SJSA1 (cell line): Measurements from ENCODE around the gene TRAF2. TPM values are rescaled to one million over a fixed set of nuclear protein-coding genes. Genes with fewer than 3 reads are reported as not detected.

Source experiments
- DNase-seq, 2 experiments: peaks; one replicate each; pipeline ENCODE4 v3.0.0-alpha.2; 2015 to 2020; ENCODE audit warnings: low spot score in 2 of 2, low read depth in 1 of 2
- H3K27ac ChIP-seq: fragments of 250-450 bp; sonication (Bioruptor Pico); 2 replicates; pipeline ENCODE4 v1.5.1; 2020; ENCODE audit warnings: mild to moderate bottlenecking, moderate library complexity
- H3K27me3 ChIP-seq: fragments of 250-450 bp; sonication (Bioruptor Pico); replicated peaks from 2 replicates; pipeline ENCODE4 v1.5.1; 2020; ENCODE audit warnings: mild to moderate bottlenecking, moderate library complexity
- H3K36me3 ChIP-seq: fragments of 250-450 bp; sonication (Bioruptor Pico); 2 replicates; pipeline ENCODE4 v1.5.1; 2020; ENCODE audit warnings: mild to moderate bottlenecking
- H3K4me1 ChIP-seq: fragments of 250-450 bp; sonication (Bioruptor Pico); replicated peaks from 2 replicates; pipeline ENCODE4 v1.6.1; 2021; ENCODE audit warnings: mild to moderate bottlenecking
- H3K4me3 ChIP-seq: fragments of 250-450 bp; sonication (Bioruptor Pico); 2 replicates; pipeline ENCODE4 v1.5.1; 2020; ENCODE audit warnings: mild to moderate bottlenecking
- H3K9me3 ChIP-seq: fragments of 250-450 bp; sonication (Bioruptor Pico); replicated peaks from 2 replicates; pipeline ENCODE4 v1.5.1; 2020; ENCODE audit warnings: mild to moderate bottlenecking
- total RNA-seq: library from RNA; depleted of rRNA; stranded (reverse); fragments of >200 nt; shearing (Covaris generic); gene quantifications from 2 replicates; pipeline ENCODE4 v1.2.3, GENCODE V29; 2014

The TRAF2 gene
- total RNA-seq, 1 experiment from 2014 or later: 17.1 TPM

DNA sequence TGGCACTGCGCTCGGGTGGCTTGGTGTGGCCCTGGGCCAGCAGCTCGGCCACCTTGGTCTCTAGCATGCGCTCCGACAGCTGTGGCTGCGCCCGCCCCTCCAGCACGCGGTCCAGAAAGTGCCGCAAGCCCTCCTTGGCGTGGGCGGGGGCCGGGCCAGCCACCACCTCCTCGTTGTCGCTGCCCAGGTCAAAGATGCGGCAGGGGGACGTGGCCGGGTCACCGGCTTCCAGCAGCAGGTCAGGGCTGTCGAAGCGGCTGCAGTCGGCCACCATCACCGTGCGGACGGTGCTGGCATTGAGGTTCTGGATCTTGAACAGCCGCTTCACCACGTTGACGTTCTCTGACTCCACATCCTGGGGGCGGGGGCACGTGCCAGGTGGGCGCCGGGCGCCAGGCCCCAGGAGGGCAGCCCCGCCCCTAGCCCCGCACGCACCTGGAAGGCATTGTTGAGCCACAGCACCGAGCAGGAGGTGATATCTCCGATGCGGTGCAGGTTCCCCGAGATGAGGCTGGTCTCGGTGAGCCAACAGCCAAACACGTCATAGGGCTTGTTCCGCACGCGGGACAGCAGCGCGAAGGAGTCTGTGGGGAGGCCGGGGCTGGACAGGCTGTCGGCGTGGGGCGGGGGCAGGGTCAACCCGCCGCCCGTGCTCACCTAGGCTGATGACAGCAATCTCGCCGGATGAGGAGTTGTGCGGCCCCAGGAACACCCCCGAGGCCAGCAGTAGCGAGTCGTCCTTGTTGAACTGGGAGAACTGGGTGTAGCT, 56.0 kb downstream of the TRAF2 start:
- Histone ChIP-seq H3K4me3 (no peak overlapping the region), H3K9me3 (no peaks in the 10 kb centered on the region; the same call in 1 of the 2 replicates), H3K27ac (no peak overlapping the region), H3K36me3 (peaks cover 60% of the 10 kb centered on the region), H3K27me3 (no peaks in the 10 kb centered on the region), H3K4me1 (peaks cover 21% of the 10 kb centered on the region)
- DNase-seq: no peak

DNA sequence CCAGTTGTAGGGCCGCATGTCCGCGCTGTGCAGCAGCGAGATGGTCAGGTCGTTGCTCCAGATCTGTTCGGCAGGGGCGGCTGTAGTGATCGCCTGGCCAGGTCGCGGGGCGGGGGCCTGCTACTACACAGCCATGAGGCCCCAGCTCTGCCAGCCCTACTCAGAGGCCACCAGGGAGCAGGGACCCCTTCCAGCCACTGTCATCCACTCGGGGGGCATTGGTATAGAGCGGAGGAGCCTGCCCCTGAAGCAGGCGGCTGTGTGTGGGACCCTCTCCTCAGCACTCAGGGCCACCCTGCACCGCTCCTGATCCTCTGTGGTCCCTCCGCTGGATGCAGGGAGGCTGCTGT, 56.5 kb downstream of the TRAF2 start:
- Histone ChIP-seq H3K27me3 (no peaks in the 10 kb centered on the region), H3K36me3 (peaks cover 55% of the 10 kb centered on the region), H3K4me3 (peak overlapping the region; percentile 100), H3K9me3 (no peaks in the 10 kb centered on the region; the same call in 1 of the 2 replicates), H3K27ac (no peak overlapping the region), H3K4me1 (peaks cover 24% of the 10 kb centered on the region)
- no peak for DNase-seq

DNA sequence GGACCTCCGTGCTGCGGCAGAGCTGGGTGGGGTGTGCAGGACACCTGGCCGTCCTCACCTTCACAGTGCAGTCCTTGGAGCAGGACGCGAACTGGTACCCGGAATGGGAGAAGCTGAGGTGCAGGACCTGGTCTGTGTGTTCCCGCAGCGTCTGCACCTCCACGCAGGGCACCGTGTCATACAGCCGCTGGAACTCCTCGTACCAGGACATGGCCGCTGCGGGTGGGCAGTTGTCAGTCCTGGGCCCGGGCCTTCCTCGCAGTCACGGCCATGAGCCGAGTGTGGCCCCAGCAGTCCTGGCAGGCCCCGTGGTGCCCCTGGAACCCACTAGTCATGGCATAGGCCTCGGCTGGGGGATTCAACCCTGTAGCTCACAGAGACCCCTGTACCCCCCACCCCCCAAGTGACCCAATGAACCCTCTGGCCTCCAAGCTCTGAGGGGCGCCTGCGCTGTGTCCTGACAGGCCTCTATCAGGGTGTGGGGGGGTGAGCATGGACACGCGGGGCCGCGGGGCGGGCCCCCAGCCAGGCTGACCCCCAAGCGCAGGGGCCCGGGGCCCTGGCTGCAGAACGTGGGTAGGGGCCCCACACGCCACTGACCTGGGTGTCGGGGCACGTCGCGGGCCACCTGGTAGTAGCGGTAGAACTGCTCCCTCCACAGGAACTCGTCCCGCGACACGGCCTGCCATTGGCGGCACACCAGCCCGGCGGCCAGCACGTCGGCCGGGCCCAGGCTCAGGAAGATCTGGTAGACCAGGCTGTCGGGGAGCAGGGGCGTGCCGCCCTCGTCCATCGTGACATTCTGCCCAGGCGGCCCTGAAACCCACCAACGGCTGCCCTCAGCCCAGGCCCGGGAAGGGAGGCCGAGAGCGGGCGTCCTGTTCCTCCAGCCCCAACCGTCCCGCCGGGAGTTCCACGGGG, 57.2 kb downstream of the TRAF2 start:
- peak overlapping the region; percentile 100 for H3K4me3 ChIP-seq
- no peaks in the 10 kb centered on the region; the same call in 1 of the 2 replicates for H3K9me3 ChIP-seq
- H3K36me3 ChIP-seq: peaks cover 55% of the 10 kb centered on the region
- H3K4me1 ChIP-seq: peaks cover 30% of the 10 kb centered on the region
- no peak for DNase-seq
- peak overlapping the region; percentile 85 for H3K27ac ChIP-seq
- no peaks in the 10 kb centered on the region for H3K27me3 ChIP-seq

DNA sequence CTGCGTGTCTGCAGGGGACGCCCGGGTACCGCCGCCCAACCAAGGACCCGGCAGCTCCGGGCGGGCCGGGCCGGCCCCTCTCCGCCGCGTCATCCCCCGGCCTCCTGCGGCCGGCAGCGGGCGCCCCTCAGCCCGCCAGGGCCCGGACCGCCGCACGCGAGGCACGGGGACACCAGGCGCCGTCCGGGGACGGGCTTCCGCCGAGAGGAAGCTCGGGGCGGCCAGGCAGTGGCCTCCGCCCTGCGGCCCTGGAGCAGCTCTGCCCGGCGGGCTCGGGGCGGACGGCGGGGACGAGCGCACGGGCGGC, 57.8 kb downstream of the TRAF2 start:
- Histone ChIP-seq H3K4me3 (peak overlapping the region; percentile 100), H3K36me3 (peaks cover 53% of the 10 kb centered on the region), H3K27me3 (no peaks in the 10 kb centered on the region), H3K4me1 (peaks cover 30% of the 10 kb centered on the region), H3K27ac (peak overlapping the region; percentile 85), H3K9me3 (no peaks in the 10 kb centered on the region; the same call in 1 of the 2 replicates)
- DNase-seq: peak in 1 of 2 experiments; percentile 62

DNA sequence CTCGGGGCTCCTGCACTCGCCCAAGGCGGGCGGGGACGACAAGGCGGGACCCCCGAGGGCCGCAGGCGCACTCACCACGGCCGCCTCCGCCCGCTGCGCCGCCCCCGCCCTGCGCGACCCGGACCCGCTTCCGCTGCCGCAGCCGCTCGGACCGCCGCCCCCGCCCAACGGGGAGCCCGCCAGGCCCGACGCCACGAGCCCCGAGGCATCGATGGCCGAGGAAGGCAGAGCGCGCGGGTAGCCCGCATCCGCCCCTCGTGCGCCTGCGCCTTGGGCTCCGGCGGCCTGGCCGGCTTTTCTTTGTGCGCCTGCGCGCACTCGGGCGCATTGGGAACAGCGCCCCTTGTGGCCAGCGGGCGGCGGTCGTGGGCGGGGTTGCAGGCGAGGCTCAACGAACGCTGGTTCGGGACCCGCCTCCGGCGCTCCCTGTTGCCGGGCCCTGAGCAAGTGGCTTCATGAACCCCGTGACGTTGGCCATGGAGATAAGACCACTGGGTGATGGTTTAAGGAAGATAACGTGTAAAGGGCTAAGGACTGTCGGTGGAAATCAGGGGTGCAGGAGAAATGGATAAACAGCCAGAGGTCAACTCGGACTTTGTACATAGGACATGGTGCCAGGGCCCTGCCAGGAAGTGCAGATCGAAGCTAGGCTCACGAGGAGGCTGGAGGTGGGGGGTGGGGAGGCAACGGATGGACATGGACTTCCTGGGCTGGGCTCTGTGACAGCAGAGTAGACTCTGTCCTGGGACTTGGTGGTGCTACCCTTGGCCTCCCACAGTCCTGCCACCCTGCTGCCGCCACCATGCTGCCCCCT, 58.4 kb downstream of the TRAF2 start, which contains the start of the genes C8G and FBXW5:
Gene C8G (plus strand): TSS at position 725 of the 814 bp plus-strand sequence. CDS start 78 bp downstream, at position 803.
Gene FBXW5 (minus strand): TSS at position 220 of the 814 bp plus-strand sequence. CDS start 655 bp downstream, outside the sequence.
- peak; percentile 82 to 93 for DNase-seq
- peak within 1 kb of the TSS; percentile 85 for H3K27ac ChIP-seq
- H3K36me3 ChIP-seq: peaks cover 47% of the 10 kb centered on the region
- no peaks in the 10 kb centered on the region for H3K27me3 ChIP-seq
- peak within 1 kb of the TSS; percentile 100 for H3K4me3 ChIP-seq
- H3K4me1 ChIP-seq: peaks cover 33% of the 10 kb centered on the region
- H3K9me3 ChIP-seq: no peaks in the 10 kb centered on the region; the same call in 1 of the 2 replicates

DNA sequence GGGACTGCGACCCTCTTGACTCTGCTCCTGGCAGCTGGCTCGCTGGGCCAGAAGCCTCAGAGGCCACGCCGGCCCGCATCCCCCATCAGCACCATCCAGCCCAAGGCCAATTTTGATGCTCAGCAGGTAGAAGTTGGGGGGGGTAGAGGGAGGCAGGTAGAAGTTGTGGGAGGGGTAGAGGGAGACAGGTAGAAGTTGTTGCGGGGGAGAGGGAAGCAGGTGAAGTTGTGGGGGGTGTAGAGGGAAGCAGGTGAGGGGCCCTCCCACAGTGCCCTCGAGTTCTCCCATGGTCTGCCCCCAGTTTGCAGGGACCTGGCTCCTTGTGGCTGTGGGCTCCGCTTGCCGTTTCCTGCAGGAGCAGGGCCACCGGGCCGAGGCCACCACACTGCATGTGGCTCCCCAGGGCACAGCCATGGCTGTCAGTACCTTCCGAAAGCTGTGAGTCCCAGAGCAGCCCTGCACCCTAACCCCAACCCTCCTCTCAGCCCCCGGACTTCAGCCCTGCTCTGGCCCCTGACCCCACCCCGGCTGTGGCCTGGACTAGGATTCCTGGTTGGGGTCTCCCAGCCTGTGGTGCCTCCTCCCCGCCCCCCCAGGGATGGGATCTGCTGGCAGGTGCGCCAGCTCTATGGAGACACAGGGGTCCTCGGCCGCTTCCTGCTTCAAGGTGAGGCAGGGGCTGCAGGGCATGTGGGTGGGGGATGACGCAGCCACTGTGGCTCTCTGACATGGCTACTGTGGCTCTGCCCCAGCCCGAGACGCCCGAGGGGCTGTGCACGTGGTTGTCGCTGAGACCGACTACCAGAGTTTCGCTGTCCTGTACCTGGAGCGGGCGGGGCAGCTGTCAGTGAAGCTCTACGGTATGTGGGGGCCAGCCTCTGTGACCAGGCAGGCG, 59.3 kb downstream of the TRAF2 start:
- no peaks in the 10 kb centered on the region for H3K27me3 ChIP-seq
- peaks cover 39% of the 10 kb centered on the region for H3K36me3 ChIP-seq
- H3K4me3 ChIP-seq: no peak overlapping the region; the same call in 1 of the 2 replicates
- no peak overlapping the region for H3K27ac ChIP-seq
- peaks cover 41% of the 10 kb centered on the region for H3K4me1 ChIP-seq
- no peak for DNase-seq
- no peaks in the 10 kb centered on the region; the same call in none of the 2 replicates for H3K9me3 ChIP-seq

DNA sequence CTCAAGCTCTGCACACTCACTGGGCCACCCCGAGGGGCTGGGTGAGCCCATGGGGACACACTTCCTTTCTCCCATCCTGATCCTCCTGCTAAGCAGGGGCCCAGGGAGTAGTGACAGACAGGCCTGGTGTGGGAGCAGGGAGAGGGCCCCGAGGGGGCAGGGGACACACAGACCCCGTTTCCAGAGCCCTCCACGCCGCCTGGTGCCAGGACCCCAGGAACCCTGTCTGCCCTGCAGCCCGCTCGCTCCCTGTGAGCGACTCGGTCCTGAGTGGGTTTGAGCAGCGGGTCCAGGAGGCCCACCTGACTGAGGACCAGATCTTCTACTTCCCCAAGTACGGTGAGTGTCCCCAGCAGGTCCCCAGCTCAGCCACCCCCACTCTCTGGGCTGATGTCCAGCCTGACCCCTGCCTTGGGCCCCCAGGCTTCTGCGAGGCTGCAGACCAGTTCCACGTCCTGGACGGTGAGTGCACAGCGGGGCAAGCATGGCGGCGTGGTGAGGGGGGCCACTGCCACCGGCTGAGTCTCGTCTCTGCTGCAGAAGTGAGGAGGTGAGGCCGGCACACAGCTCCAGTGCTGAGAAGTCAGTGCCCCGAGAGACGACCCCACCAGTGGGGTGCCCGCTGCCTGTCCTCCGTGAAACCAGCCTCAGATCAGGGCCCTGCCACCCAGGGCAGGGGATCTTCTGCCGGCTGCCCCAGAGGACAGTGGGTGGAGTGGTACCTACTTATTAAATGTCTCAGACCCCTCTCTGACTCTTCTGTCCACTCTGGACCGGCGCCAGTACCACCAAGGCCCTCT, 60.1 kb downstream of the TRAF2 start:
- H3K4me1 ChIP-seq: peaks cover 42% of the 10 kb centered on the region
- DNase-seq: no peak
- no peaks in the 10 kb centered on the region; the same call in none of the 2 replicates for H3K9me3 ChIP-seq
- no peak overlapping the region for H3K27ac ChIP-seq
- no peak overlapping the region for H3K4me3 ChIP-seq
- no peaks in the 10 kb centered on the region for H3K27me3 ChIP-seq
- peaks cover 30% of the 10 kb centered on the region for H3K36me3 ChIP-seq

DNA sequence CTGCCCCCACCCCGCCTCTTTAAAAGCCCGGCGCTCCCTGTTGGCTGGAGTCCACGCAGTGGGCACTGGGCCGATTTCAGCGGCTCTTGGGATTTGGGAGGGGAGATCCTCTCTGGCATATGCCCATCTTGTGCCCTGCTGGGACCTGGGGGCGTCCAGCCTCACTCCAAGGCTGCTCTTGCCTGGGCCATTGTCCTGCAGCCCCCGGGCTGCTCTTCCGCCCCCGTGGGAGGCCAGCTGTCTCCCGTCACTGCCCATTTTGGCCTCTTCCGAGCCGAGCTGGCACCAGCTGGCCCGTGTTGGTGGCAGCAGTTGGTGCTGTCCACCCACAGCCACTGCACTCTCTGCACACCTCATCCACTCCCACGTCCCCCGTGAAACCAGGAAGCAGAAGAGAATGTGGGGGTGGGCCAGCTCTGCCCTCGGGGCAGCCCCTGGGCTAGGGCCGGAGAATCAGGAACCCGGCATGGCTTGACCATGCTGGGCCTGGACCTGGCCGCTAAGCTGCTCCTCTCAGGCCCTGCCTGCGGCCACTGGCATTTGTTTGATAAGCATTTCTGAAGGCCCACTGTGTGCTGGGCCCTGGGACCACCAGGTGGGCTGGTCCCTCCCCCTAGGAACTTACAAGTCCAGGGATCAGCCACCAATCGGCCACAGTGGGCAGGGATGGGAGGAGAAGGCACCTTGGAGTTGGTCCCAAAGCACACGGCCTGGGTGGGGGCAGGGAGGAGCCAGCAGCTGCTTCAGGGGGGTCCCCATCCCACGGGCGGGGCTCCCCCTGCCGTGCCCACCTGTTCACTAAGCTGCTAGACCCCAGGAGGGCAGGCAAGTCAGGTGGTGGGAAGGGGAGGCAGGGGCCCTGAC, 60.9 kb downstream of the TRAF2 start:
- Histone ChIP-seq H3K4me1 (peaks cover 42% of the 10 kb centered on the region), H3K9me3 (no peaks in the 10 kb centered on the region; the same call in none of the 2 replicates), H3K27me3 (no peaks in the 10 kb centered on the region), H3K36me3 (peaks cover 22% of the 10 kb centered on the region), H3K4me3 (no peak overlapping the region), H3K27ac (no peak overlapping the region)
- DNase-seq: no peak

DNA sequence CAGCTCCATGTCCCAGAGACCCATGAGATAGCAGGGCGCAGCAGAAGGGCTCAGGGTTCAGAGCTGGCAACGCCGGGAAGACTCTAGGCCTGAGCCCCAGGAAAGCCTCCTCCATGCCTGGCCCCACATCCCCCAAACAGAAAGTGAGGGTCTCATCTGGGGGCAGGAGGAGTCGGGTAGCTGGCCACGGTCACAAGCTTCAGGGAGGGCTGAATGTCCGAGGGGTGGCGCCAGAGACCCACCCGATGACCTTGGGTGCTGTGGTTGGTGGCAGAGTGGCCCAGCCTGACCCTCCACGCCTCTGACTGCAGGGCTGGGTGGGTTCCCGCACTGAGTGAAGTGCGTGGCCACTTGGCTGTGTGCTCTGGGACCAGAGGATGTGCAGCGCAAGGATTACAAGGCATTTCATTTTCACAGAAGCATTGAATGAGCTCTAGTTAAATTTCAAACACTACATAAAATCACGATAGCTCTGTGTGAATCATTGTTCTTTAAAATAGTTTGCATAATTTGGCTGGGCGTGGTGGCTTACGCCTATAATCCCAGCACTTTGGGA, 61.7 kb downstream of the TRAF2 start:
- Histone ChIP-seq H3K27me3 (no peaks in the 10 kb centered on the region), H3K36me3 (peaks cover 14% of the 10 kb centered on the region), H3K4me3 (no peak overlapping the region), H3K9me3 (no peaks in the 10 kb centered on the region; the same call in none of the 2 replicates), H3K27ac (no peak overlapping the region), H3K4me1 (peaks cover 38% of the 10 kb centered on the region)
- DNase-seq: peak in 1 of 2 experiments; percentile 14

DNA sequence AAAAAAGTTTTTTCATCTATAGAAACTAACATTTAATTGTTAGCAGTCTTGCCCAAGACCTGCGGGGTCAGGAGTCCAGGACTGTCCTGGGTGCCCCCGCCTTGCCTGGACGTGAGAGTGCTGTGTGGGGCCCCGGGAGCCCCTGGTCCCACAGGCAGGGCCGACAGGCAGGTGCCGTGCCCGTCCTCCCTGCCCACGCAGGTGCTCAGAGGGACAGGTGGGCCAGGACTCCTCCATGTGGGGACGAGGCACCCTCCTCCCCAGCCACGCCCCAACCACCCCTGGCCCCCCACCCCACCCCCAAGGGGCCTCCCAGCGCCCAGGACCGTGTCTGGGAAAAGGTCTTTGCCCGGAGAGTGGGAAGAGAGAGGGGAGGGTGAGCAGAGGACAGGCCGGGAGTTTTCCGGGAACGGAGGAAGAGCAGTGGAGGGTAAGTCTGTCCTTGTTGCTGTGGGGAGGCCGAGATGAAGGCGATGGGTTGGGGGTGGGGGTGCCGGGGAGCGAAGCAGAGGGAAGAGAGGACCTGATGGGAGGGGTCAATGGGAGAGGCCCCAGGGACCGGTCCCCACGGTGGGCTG, 63.0 kb downstream of the TRAF2 start:
- Histone ChIP-seq H3K9me3 (no peaks in the 10 kb centered on the region; the same call in none of the 2 replicates), H3K4me1 (peaks cover 25% of the 10 kb centered on the region), H3K4me3 (peak overlapping the region; percentile 33), H3K27ac (no peak overlapping the region), H3K36me3 (peaks cover 1% of the 10 kb centered on the region), H3K27me3 (no peaks in the 10 kb centered on the region)
- DNase-seq: no peak
